ENCODE data around the gene ASIC3.
"Not testable (repeated sequence)": the region's sequence is repeated elsewhere in the genome, so short reads cannot be mapped to it uniquely, and the experiment has no call there.

Gene ASIC3

GRCh38 chr7:151018421-151019129 is 29.8 kb upstream of the ASIC3 start:
- Mint-ChIP-seq H3K4me3 (peak overlapping the region; percentile 77 to 86), H3K36me3 (no peaks in the 10 kb centered on the region), H3K27me3 (peaks cover 55 to 64% of the 10 kb centered on the region in 2 donors), H3K9me3 (peaks cover 0 to 1% of the 10 kb centered on the region in 2 donors), H3K4me1 (peaks cover 28 to 47% of the 10 kb centered on the region in 2 donors), H3K27ac (peak overlapping the region; percentile 93)
- DNase-seq (no peak), ATAC-seq (replicated peaks) (peak; percentile 35 to 39)

DNA sequence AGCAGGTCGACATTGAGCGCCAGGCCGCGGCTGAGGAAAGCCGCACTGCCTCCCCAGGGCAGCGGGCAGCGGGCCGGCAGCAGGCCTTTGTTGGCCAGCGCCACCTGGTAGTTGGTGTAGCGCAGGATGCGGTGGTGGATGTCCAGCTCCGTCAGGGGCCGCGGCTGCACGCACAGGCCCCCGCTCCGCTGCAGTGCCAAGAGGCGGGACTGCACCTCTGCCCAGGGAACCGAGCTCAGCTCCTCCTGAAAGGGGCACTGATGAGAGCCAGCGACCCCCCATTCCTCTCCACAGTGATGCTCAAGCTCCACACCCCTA is 29.2 kb upstream of the ASIC3 start:
- H3K4me1 Mint-ChIP-seq, result peaks cover 28 to 42% of the 10 kb centered on the region in 2 donors
- H3K36me3 Mint-ChIP-seq, result no peaks in the 10 kb centered on the region
- peak overlapping the region; percentile 76 to 77 for H3K4me3 Mint-ChIP-seq
- H3K9me3 Mint-ChIP-seq, result peaks cover 0 to 1% of the 10 kb centered on the region in 2 donors
- peaks cover 54 to 66% of the 10 kb centered on the region in 2 donors for H3K27me3 Mint-ChIP-seq
- no peak overlapping the region for H3K27ac Mint-ChIP-seq
- ATAC-seq (replicated peaks) (no peak), DNase-seq (no peak)

GRCh38 chr7:151020231-151020630 is 28.1 kb upstream of the ASIC3 start:
- H3K4me1 Mint-ChIP-seq, result peaks cover 22 to 31% of the 10 kb centered on the region in 2 donors
- ATAC-seq (replicated peaks) (no peak), DNase-seq (no peak)
- no peaks in the 10 kb centered on the region for H3K9me3 Mint-ChIP-seq
- no peaks in the 10 kb centered on the region for H3K36me3 Mint-ChIP-seq
- peaks cover 58 to 68% of the 10 kb centered on the region in 2 donors for H3K27me3 Mint-ChIP-seq
- peak overlapping the region in 1 of 2 donors; percentile 37 for H3K4me3 Mint-ChIP-seq
- no peak overlapping the region for H3K27ac Mint-ChIP-seq

DNA sequence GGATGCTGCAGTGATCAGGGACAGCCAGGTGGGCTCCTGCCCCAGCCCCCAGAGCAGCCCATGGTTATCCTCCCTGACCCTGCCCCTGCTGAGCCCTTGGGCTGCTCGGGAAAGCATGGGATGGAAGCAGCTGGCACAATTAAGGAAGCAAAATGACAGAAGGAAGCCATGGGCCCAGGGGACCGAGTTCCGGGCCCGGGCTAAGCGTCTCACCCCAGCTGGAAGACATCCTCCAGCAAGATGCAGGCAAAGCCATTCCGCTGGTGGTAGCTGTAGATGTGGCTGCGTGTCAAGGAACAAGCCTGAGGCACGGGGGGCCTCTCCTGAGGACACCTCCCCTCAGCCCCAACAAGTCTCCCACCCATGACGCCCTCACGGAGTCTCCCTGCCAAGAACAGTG is 25.1 kb upstream of the ASIC3 start:
- no peaks in the 10 kb centered on the region for H3K9me3 Mint-ChIP-seq
- H3K4me3 Mint-ChIP-seq, result no peak overlapping the region
- no peaks in the 10 kb centered on the region for H3K36me3 Mint-ChIP-seq
- peaks cover 14 to 24% of the 10 kb centered on the region in 2 donors for H3K4me1 Mint-ChIP-seq
- H3K27ac Mint-ChIP-seq, result no peak overlapping the region
- DNase-seq (no peak), ATAC-seq (replicated peaks) (no peak)
- H3K27me3 Mint-ChIP-seq, result peaks cover 48 to 60% of the 10 kb centered on the region in 2 donors

DNA sequence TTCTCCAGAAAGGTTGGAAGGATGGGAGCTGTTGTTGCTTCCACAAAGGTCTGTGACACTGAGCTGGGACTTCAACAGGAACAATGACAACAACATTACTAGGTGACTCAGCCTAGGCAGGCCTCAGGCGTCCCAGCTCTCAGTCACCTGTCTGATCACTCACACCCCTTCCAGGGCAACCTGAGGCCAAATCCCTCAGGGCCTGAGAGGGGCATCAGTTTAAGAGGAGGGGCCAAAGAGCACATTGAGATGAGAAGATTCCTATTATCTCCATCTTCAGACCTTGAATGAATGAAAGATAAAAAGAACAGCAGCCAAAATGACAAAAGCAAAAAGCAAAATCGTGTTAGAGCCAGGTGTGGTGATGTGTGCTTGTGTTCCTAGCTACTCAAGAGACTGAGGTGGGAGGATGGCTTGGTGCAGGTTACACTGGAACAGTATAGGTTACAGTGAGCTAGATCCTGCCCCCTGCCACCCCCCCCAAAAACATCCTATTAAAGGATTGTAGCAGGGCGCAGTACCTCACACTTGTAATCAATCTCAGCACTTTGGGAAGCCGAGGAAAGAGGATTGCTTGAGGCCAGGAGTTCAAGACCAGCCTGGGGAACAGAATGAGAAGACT is 23.8 kb upstream of the ASIC3 start, which contains the start of gene ATG9B:
Gene ATG9B (minus strand): TSS at position 60 of the 622 bp plus-strand sequence. CDS start 71 bp downstream, outside the sequence.
- Mint-ChIP-seq H3K27ac (no peak within 1 kb of the TSS), H3K4me3 (no peak within 1 kb of the TSS), H3K27me3 (peaks cover 36 to 47% of the 10 kb centered on the region in 2 donors), H3K9me3 (no peaks in the 10 kb centered on the region), H3K36me3 (peaks cover 4% of the 10 kb centered on the region in 2 donors), H3K4me1 (peaks cover 12 to 22% of the 10 kb centered on the region in 2 donors)
- no peak for ATAC-seq (replicated peaks)
- DNase-seq, result no peak

DNA sequence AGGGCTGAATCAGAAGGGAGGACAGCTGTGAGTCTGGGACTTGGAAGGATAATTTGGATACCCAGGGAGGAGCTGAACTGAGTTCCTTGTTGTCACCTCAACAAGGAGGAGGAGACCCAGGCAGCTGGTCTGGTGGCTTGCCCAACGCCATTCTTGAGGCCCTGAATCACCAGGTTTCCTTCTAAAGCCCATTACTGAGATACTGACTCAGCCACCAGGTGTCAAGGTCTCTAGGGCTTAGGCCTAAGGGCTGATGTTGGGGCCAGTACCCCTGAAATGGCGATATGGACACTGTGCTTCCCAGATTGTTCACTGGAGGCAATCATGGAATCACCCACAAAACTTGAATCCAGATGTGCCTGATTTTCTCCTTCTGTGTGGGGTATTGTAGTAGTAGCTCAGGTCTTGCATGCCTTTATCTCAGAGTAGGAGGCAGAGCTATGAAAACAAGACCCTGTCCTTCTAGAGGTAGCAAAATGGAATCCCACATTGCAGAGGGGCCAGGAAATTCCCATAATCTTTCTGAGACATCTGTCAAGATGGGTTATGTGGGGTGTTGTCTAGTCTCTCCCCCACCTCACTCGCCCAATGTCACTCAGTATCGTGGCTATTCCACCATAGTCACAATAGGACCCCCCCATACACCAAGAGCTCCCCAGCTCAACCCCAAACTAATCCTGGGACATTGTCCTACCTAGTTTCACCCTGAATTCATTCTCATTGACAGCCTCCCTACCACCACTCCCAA is 22.2 kb upstream of the ASIC3 start:
- peaks cover 4 to 9% of the 10 kb centered on the region in 2 donors for H3K36me3 Mint-ChIP-seq
- ATAC-seq (replicated peaks), result no peak
- peaks cover 14 to 22% of the 10 kb centered on the region in 2 donors for H3K4me1 Mint-ChIP-seq
- H3K9me3 Mint-ChIP-seq, result no peaks in the 10 kb centered on the region
- no peak for DNase-seq
- no peak overlapping the region for H3K27ac Mint-ChIP-seq
- H3K4me3 Mint-ChIP-seq, result no peak overlapping the region
- peaks cover 21 to 32% of the 10 kb centered on the region in 2 donors for H3K27me3 Mint-ChIP-seq

DNA sequence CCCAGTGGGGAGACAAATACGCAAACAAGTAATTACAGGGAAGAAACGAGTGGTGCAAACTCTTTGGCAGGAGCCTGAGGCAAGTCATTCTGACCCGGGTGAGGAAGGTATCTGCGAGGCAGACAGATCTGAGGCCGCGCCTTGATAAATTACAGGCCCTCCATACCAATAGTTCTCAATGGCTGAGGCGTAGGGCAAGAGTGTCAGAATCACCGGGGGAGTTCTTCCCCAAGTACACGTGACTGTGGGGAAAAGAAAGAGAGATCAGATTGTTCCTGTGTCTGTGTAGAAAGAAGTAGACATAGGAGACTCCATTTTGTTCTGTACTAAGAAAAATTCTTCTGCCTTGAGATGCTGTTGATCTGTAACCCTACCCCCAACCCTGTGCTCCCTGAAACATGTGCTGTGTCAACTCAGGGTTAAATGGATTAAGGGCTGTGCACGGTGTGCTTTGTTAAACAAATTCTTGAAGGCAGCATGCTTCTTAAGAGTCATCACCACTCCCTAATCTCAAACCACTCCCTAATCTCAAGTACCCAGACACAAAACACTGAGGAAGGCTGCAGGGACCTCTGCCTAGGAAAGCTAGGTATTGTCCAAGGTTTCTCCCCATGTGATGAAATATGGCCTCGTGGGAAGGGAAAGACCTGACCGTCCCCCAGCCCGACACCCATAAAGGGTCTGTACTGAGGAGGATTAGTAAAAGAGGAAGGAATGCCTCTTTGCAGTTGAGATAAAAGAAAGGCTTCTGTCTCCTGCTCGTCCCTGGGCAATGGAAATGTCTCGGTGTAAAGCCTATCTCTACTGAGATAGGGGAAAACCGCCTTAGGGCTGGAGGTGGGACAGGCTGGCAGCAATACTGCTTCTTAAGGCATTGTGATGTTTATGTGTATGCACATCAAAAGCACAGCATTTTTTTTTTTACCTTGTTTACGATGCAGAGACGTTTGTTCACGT is 21.3 kb upstream of the ASIC3 start:
- Mint-ChIP-seq H3K27me3 (peaks cover 16 to 23% of the 10 kb centered on the region in 2 donors), H3K27ac (peak overlapping the region; percentile 97), H3K4me3 (peak overlapping the region; percentile 92 to 98), H3K36me3 (peaks cover 9 to 12% of the 10 kb centered on the region in 2 donors), H3K4me1 (peaks cover 16 to 27% of the 10 kb centered on the region in 2 donors)
- not testable (repeated sequence) for H3K9me3 Mint-ChIP-seq; DNase-seq; ATAC-seq (replicated peaks)

- Mint-ChIP-seq H3K4me3 (peak overlapping the region; percentile 92 to 98), H3K27me3 (peaks cover 16 to 22% of the 10 kb centered on the region in 2 donors), H3K36me3 (peaks cover 10 to 14% of the 10 kb centered on the region in 2 donors), H3K27ac (peak overlapping the region; percentile 97), H3K4me1 (peaks cover 17 to 29% of the 10 kb centered on the region in 2 donors)
- not testable (repeated sequence) for H3K9me3 Mint-ChIP-seq, DNase-seq
- ATAC-seq (replicated peaks), result peak; percentile 5 to 15
Measured at GRCh38 chr7:151027728-151028130, 20.6 kb upstream of the ASIC3 start.

DNA sequence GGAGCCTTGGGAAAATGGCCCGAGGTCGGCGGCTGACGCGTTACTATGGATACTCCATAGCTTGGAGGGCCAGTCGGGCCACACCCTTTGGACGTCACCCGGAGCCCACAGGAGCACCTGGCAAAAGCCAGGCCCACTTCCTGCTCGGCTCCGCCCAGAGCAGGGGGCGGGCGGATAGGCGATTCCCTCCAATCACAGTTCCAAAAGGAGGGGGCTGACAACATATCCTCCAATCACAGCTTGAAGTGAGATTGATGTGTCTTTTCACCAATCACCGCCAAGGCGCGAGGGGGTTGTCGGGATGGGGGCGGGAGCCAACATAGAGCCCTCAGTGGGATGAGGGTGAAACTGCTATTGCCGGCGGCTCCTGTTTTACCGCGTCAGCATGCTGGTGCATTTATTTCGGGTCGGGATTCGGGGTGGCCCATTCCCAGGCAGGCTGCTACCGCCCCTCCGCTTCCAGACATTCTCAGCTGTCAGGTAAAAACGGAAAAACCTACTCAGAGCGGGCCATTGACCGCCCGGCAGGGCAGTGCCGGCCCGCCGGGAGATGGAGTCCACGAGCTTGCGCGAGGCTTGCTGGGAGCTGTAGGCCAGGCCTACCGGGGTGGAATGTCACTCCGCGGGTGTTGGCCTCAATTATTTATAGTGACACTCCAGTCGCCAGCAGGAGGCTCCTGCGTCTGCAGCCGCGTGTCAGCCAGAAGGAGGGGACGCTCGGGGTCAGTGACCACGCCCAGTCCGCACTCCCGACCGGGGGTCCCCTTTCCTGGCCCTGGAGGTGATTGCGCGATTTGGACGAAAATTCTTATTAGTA is 20.0 kb upstream of the ASIC3 start, which contains the start of gene ABCB8:
Gene ABCB8 (plus strand): TSS at position 320 of the 817 bp plus-strand sequence. CDS start 66 bp downstream, at position 386.
- Mint-ChIP-seq H3K9me3 (no peaks in the 10 kb centered on the region), H3K27ac (peak within 1 kb of the TSS; percentile 97), H3K4me3 (peak within 1 kb of the TSS; percentile 92 to 98), H3K4me1 (peaks cover 17 to 29% of the 10 kb centered on the region in 2 donors), H3K27me3 (peaks cover 10 to 16% of the 10 kb centered on the region in 2 donors), H3K36me3 (peaks cover 10 to 14% of the 10 kb centered on the region in 2 donors)
- DNase-seq (peak; percentile 99), ATAC-seq (replicated peaks) (peak; percentile 94)

DNA sequence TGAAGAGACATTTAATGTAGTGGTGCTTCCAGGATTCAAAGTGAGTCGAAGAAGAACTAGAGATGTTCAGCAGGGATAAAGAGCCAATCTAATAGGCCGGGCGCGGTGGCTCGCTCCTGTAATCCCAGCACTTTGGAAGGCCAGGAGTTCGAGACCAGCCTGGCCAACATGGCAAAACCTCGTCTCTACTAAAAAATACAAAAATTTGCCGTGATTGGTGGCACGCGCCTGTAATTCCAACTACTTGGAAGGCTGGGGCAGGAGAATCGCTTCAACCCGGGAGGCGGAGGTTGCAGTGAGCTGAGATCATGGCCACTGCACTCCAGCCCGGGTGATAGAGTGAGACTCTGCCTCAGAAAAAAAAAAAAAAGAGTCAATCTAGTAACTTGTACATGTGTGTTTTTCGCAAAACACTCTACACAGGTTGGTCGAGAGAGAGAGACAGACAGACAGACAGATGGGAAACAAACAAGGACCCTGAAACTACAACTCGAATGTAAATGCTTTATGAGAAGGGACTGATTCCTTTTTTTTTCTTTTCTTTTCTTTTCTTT is 19.3 kb upstream of the ASIC3 start:
- Mint-ChIP-seq H3K4me3 (peak overlapping the region; percentile 92 to 98), H3K4me1 (peaks cover 17 to 29% of the 10 kb centered on the region in 2 donors), H3K27me3 (peaks cover 9 to 10% of the 10 kb centered on the region in 2 donors), H3K36me3 (peaks cover 10 to 14% of the 10 kb centered on the region in 2 donors), H3K9me3 (no peaks in the 10 kb centered on the region), H3K27ac (peak overlapping the region; percentile 97)
- DNase-seq (no peak), ATAC-seq (replicated peaks) (no peak)

DNA sequence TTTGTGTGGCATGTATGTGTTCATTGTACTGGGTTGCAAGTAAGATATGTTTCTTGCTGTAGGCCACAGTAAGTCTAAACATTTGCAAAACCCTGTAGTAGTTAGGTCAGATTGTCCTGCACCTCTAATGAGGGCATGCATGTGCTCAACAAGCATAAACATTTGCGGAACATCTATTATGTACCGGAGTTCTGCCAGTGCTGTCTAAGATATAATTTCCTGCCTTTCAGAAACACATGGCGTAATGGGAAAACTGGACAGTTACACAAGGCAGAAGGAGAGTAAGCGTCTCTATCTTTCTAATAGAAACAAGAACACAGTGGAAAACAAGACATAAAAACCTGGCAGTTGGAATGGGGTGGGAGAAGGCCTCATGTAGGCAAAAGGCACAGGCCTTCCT is 17.3 kb upstream of the ASIC3 start:
- no peak for ATAC-seq (replicated peaks)
- Mint-ChIP-seq H3K4me3 (no peak overlapping the region), H3K36me3 (peaks cover 15 to 19% of the 10 kb centered on the region in 2 donors), H3K4me1 (peaks cover 17 to 29% of the 10 kb centered on the region in 2 donors), H3K27me3 (no peaks in the 10 kb centered on the region), H3K9me3 (no peaks in the 10 kb centered on the region), H3K27ac (no peak overlapping the region)
- no peak for DNase-seq

DNA sequence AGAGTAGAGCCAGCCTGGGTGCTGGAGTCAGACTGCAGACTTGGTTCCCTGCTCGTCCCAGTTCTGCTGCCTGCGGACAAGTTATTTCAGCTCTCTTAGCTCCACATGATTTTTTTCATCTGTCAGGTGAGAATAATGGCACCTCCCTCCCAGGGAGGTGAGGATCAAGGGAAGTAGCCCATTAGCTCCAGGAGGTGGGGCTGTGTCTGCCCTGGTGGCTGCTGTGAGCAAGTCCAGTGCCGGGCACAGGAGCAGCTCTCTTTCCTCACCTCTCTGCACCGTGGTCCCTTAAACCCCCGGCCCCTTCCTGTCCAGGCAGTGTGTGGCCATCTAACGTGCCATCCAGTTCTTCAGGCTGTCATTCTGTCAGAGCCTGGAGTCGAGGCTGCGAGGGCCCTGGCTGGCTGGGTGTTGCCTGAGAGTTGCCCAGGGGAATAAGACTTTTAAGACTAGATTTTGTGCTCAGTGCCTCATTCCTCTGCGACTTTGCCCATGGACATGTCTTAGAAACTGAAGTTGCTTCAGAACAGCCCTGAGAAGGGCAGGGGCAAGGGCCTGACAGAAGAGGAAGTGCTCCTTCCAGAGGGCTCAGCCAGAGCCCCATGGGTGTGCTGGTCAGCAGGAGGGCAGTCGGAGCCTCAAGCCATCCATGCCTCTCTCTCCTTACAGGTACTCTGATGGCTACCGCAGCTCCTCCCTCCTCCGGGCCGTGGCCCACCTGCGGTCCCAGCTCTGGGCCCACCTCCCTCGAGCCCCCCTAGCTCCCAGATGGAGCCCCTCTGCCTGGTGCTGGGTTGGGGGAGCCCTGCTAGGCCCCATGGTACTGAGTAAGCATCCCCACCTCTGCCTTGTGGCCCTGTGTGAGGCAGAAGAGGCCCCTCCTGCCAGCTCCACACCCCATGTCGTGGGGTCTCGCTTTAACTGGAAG is 15.1 kb upstream of the ASIC3 start:
- Mint-ChIP-seq H3K9me3 (no peaks in the 10 kb centered on the region), H3K36me3 (peaks cover 24 to 31% of the 10 kb centered on the region in 2 donors), H3K4me1 (peaks cover 12 to 20% of the 10 kb centered on the region in 2 donors), H3K4me3 (no peak overlapping the region), H3K27me3 (no peaks in the 10 kb centered on the region), H3K27ac (no peak overlapping the region)
- ATAC-seq (replicated peaks), result no peak
- no peak for DNase-seq

All from stimulated activated naive B cell treated with anti-CD40 and anti-IgM and Interleukin-4, amounts not matched to agents 10 μg/mL and 1 μg/mL and 100 μg/mL, for 72 hours (primary cell).